ENCODE results near the gene KLHDC8B.

The KLHDC8B gene

GRCh38 chr3:49131040-49131439 lies 40.4 kb upstream of the KLHDC8B start:
- DNase-seq (ENCODE audit: low spot score) = no peak
- TF ChIP-seq, protein P1, sequence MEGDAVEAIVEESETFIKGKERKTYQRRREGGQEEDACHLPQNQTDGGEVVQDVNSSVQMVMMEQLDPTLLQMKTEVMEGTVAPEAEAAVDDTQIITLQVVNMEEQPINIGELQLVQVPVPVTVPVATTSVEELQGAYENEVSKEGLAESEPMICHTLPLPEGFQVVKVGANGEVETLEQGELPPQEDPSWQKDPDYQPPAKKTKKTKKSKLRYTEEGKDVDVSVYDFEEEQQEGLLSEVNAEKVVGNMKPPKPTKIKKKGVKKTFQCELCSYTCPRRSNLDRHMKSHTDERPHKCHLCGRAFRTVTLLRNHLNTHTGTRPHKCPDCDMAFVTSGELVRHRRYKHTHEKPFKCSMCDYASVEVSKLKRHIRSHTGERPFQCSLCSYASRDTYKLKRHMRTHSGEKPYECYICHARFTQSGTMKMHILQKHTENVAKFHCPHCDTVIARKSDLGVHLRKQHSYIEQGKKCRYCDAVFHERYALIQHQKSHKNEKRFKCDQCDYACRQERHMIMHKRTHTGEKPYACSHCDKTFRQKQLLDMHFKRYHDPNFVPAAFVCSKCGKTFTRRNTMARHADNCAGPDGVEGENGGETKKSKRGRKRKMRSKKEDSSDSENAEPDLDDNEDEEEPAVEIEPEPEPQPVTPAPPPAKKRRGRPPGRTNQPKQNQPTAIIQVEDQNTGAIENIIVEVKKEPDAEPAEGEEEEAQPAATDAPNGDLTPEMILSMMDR (IDR thresholded peaks at IDR 0.05; ENCODE audit: extremely low read depth, missing control alignments) = no peak

GRCh38 chr3:49131576-49131975 lies 39.8 kb upstream of the KLHDC8B start:
- TF ChIP-seq, protein P1 (IDR thresholded peaks at IDR 0.05; ENCODE audit: extremely low read depth, missing control alignments) = no peak
- no peak for DNase-seq (ENCODE audit: low spot score)

- TF ChIP-seq, protein P1 (IDR thresholded peaks at IDR 0.05; ENCODE audit: extremely low read depth, missing control alignments) = no peak
Measured at GRCh38 chr3:49132073-49132436, 39.3 kb upstream of the KLHDC8B start.

GRCh38 chr3:49132437-49133225 lies 38.8 kb upstream of the KLHDC8B start, which contains the start of gene LAMB2:
Gene LAMB2 (minus strand): TSS chr3:49133050. CDS start chr3:49132867, 183 bp downstream.
- DNase-seq (ENCODE audit: low spot score) = no peak

More at GRCh38 chr3:49132073-49132436, 39.3 kb upstream of the KLHDC8B start:
- DNase-seq (ENCODE audit: low spot score) = no peak

DNA sequence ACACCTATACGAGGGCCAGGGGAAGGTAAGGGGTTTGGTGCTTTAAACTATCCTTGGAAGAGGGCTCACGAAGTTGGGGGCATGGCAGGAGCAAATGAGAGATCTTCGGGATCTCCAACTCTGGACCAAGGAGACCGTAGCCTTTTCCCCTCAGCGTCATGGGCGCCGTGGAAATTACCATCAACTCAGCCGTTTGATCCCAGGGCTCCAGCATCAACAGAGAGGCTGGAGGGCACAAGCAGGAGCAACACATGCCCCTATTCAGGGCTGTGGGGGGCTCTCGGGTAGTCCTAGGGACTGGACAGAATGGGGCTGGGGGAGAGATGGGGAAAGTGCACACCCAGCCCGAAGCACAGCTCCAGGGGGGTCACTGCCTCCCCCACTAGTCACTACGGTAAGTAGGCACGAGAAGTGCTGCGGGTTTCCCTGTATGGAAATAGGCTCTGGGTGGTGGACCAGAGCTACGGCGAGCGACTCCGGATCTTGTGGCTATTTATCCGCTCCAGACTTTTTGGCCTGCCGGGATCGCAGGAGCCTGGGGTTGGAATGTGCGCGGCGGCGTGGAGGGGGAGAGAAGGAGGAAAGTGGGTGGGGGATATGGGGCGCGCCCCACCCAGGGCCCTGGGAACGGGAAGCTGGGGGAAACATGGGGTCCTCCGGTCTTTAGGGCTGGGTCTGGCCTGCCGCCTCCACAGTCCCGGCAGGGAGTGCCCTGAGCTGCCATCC lies 38.0 kb upstream of the KLHDC8B start:
- TF ChIP-seq, protein P1 (IDR thresholded peaks at IDR 0.05; ENCODE audit: extremely low read depth, missing control alignments) = no peak
- no peak for DNase-seq (ENCODE audit: low spot score)

More at GRCh38 chr3:49132437-49133225, 38.8 kb upstream of the KLHDC8B start, which contains the start of gene LAMB2:
- TF ChIP-seq, protein P1 (IDR thresholded peaks at IDR 0.05; ENCODE audit: extremely low read depth, missing control alignments) = no peak

GRCh38 chr3:49134471-49135265 lies 36.7 kb upstream of the KLHDC8B start:
- TF ChIP-seq, protein P1 (IDR thresholded peaks at IDR 0.05; ENCODE audit: extremely low read depth, missing control alignments) = no peak
- no peak for DNase-seq (ENCODE audit: low spot score)

Measured in GM20000 (cell line).